Smooth muscle cell (in vitro differentiated cells): Measurements from ENCODE around the gene EEF1E1. TPM values are rescaled to one million over a fixed set of nuclear protein-coding genes. Genes with fewer than 3 reads are reported as not detected.

Experiments
- DNase-seq: peaks from one replicate; lab custom pipeline; 2025; ENCODE audit not compliant: unreplicated experiment; lab: John Stamatoyannopoulos, UW
- H2AFZ ChIP-seq: fragments of 200-600 bp; sonication (generic); 2 replicates; pipeline ENCODE4 v1.6.0; 2016; ENCODE audit warnings: antibody characterized with exemption, low read depth, mild to moderate bottlenecking
- H3F3A ChIP-seq: fragments of 200-600 bp; sonication (generic); 2 replicates; pipeline ENCODE4 v1.6.0; 2017; ENCODE audit warnings: antibody characterized with exemption, low read depth
- H3K27ac ChIP-seq: fragments of 200-600 bp; sonication (generic); 2 replicates; pipeline ENCODE4 v1.5.1; 2016; ENCODE audit warnings: low read depth, mild to moderate bottlenecking
- H3K27me3 ChIP-seq: fragments of 200-600 bp; sonication (generic); 2 replicates; pipeline ENCODE4 v1.6.1; 2016; ENCODE audit warnings: low read depth, mild to moderate bottlenecking
- H3K36me3 ChIP-seq: fragments of 200-600 bp; sonication (generic); 2 replicates; pipeline ENCODE4 v1.5.1; 2016; ENCODE audit warnings: low read depth
- H3K4me1 ChIP-seq: fragments of 200-600 bp; sonication (generic); 2 replicates; pipeline ENCODE4 v1.5.1; 2016; ENCODE audit warnings: low read depth
- H3K4me2 ChIP-seq: fragments of 200-600 bp; sonication (generic); 2 replicates; pipeline ENCODE4 v1.6.0; 2016; ENCODE audit warnings: mild to moderate bottlenecking
- H3K4me3 ChIP-seq: fragments of 200-600 bp; sonication (generic); 2 replicates; pipeline ENCODE4 v1.5.1; 2016; ENCODE audit warnings: mild to moderate bottlenecking
- H3K79me2 ChIP-seq: fragments of 200-600 bp; sonication (generic); 2 replicates; pipeline ENCODE4 v1.6.0; 2016; ENCODE audit warnings: low read depth, mild to moderate bottlenecking
- H3K9ac ChIP-seq: fragments of 200-600 bp; sonication (generic); 2 replicates; pipeline ENCODE4 v1.6.0; 2016; ENCODE audit warnings: low read depth
- H3K9me3 ChIP-seq: fragments of 200-600 bp; sonication (generic); replicated peaks from 2 replicates; pipeline ENCODE4 v1.5.1; 2016; ENCODE audit warnings: low read depth
- H4K20me1 ChIP-seq: fragments of 200-600 bp; sonication (generic); 2 replicates; pipeline ENCODE4 v1.6.0; 2016; ENCODE audit warnings: low read depth
- CTCF ChIP-seq: fragments of 200-600 bp; sonication (generic); IDR thresholded peaks from 2 replicates; pipeline ENCODE4 v1.5.1; 2017; ENCODE audit warnings: borderline replicate concordance, mild to moderate bottlenecking, antibody characterized with exemption; ENCODE audit not compliant: insufficient read depth, poor library complexity, severe bottlenecking
- WGBS: methylation state at CpG from one replicate; pipeline ENCODE4 v1.1.7; 2016; ENCODE audit warnings: low lambda C conversion rate; 5-methylcytosine and 5-hydroxymethylcytosine counted together
- polyA plus RNA-seq: library from polyadenylated mRNA; unstranded; fragments of >200 nt; fragmentation: Nextera tagmentation; extraction: Ambion mirVana; gene quantifications from 2 replicates; pipeline ENCODE4 v1.2.1, GENCODE V29; 2016
- total RNA-seq: library from RNA; depleted of rRNA; stranded (reverse); fragments of >200 nt; gene quantifications from 2 replicates; pipeline ENCODE4 v1.2.3, GENCODE V29; 2014

The EEF1E1 gene
- total and polyA plus RNA-seq, 2 experiments from 2014 or later: 20.9 to 45.5 TPM

DNA sequence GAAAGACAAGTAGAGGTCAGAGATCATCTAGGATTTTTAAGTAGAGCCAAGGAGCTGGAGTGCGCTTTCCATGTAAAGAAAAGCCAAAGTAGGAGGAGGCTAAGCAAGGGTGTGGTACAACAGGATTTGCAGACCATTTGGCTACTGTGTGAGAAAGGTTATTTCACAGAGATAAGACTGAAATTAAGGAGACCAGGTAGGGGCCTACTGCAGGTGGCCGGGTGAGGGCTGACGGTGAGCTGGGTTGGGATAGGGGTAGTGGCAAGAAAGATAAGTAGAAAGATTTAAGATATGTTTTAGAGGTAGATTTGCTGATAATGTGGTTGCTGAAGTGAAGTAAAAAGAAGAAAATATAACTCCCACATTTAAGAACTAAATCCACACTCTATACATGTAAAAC, 42.0 kb downstream of the EEF1E1 start:
- Histone ChIP-seq H3K9me3 (no peaks in the 10 kb centered on the region), H3K4me2 (no peak overlapping the region), H3K4me3 (no peak overlapping the region), H3K27ac (no peak overlapping the region), H3K4me1 (peaks cover 7% of the 10 kb centered on the region), H3K36me3 (peaks cover 7% of the 10 kb centered on the region), H4K20me1 (no peaks in the 10 kb centered on the region), H2AFZ (no peak overlapping the region), H3F3A (no peaks in the 10 kb centered on the region), H3K9ac (no peak overlapping the region), H3K27me3 (no peaks in the 10 kb centered on the region), H3K79me2 (peaks cover 8% of the 10 kb centered on the region)
- no peak for TF ChIP-seq CTCF
- DNase-seq: no peak
- WGBS: 78% methylated on average over 3 of the region's 3 CpGs

- Histone ChIP-seq H3K9me3 (no peaks in the 10 kb centered on the region), H3K36me3 (peaks cover 7% of the 10 kb centered on the region)
Observed at GRCh38 chr6:8059129-8059528, 43.2 kb downstream of the EEF1E1 start.

GRCh38 chr6:8057793-8058192, 44.6 kb downstream of the EEF1E1 start:
- no peaks in the 10 kb centered on the region for H3K9me3 ChIP-seq
- no peak overlapping the region for H3K9ac ChIP-seq
- no peaks in the 10 kb centered on the region for H3K27me3 ChIP-seq
- WGBS: 76% methylated on average over 3 of the region's 3 CpGs
- TF ChIP-seq CTCF: no peak
- peaks cover 7% of the 10 kb centered on the region for H3K36me3 ChIP-seq
- H3K4me2 ChIP-seq: no peak overlapping the region
- H3K79me2 ChIP-seq: peaks cover 1% of the 10 kb centered on the region
- H3K4me1 ChIP-seq: no peaks in the 10 kb centered on the region
- H2AFZ ChIP-seq: no peak overlapping the region
- no peak for DNase-seq
- no peak overlapping the region for H3K4me3 ChIP-seq
- H3F3A ChIP-seq: no peaks in the 10 kb centered on the region
- H3K27ac ChIP-seq: no peak overlapping the region
- no peaks in the 10 kb centered on the region for H4K20me1 ChIP-seq

More at GRCh38 chr6:8059129-8059528, 43.2 kb downstream of the EEF1E1 start:
- no peak for DNase-seq
- peak; percentile 49 for TF ChIP-seq CTCF
- H3F3A ChIP-seq: no peaks in the 10 kb centered on the region
- no peak overlapping the region for H2AFZ ChIP-seq
- no peak overlapping the region for H3K27ac ChIP-seq
- H3K27me3 ChIP-seq: no peaks in the 10 kb centered on the region
- H3K4me2 ChIP-seq: no peak overlapping the region
- H3K4me3 ChIP-seq: no peak overlapping the region
- no peak overlapping the region for H3K9ac ChIP-seq
- H3K79me2 ChIP-seq: peaks cover 8% of the 10 kb centered on the region
- peaks cover 7% of the 10 kb centered on the region for H3K4me1 ChIP-seq
- no peaks in the 10 kb centered on the region for H4K20me1 ChIP-seq

- Histone ChIP-seq H3K36me3 (peaks cover 7% of the 10 kb centered on the region), H2AFZ (no peak overlapping the region), H3K27ac (no peak overlapping the region), H3K79me2 (no peaks in the 10 kb centered on the region), H3K4me2 (no peak overlapping the region), H4K20me1 (no peaks in the 10 kb centered on the region), H3K27me3 (no peaks in the 10 kb centered on the region), H3K9me3 (no peaks in the 10 kb centered on the region), H3F3A (no peaks in the 10 kb centered on the region), H3K9ac (no peak overlapping the region), H3K4me3 (no peak overlapping the region), H3K4me1 (no peaks in the 10 kb centered on the region)
- no peak for TF ChIP-seq CTCF
- no peak for DNase-seq
- 65% methylated on average over 4 of the region's 4 CpGs for WGBS
Observed at GRCh38 chr6:8057263-8057662, 45.1 kb downstream of the EEF1E1 start.
